Fibroblast of villous mesenchyme (primary cell): Measurements from ENCODE around the gene MIOX. TPM values are rescaled to one million over a fixed set of nuclear protein-coding genes. Genes with fewer than 3 reads are reported as not detected.
"Not testable (repeated sequence)": the region's sequence is repeated elsewhere in the genome, so short reads cannot be mapped to it uniquely, and the experiment has no call there.

Experiments used
- DNase-seq: peaks from one replicate; pipeline ENCODE4 v3.0.0-alpha.2; 2010; ENCODE audit warnings: low read depth
- H3K4me3 ChIP-seq: 2 replicates; pipeline ENCODE4 v1.5.1; 2011; ENCODE audit warnings: low read depth, mild to moderate bottlenecking, low read length
- total RNA-seq: library from RNA; depleted of rRNA; stranded (reverse); fragments of >200 nt; gene quantifications from 2 replicates; pipeline ENCODE4 v1.2.3, GENCODE V29; 2012
- TF ChIP-seq, protein P1 (sequence below): IDR thresholded peaks from 2 replicates; pipeline ENCODE4 v1.5.1; 2012; ENCODE audit warnings: low read depth, mild to moderate bottlenecking, low read length; ENCODE audit not compliant: insufficient read depth

Gene MIOX
- total RNA-seq, 1 donor = not detected

- no peak overlapping the region for H3K4me3 ChIP-seq
- TF ChIP-seq, protein P1, sequence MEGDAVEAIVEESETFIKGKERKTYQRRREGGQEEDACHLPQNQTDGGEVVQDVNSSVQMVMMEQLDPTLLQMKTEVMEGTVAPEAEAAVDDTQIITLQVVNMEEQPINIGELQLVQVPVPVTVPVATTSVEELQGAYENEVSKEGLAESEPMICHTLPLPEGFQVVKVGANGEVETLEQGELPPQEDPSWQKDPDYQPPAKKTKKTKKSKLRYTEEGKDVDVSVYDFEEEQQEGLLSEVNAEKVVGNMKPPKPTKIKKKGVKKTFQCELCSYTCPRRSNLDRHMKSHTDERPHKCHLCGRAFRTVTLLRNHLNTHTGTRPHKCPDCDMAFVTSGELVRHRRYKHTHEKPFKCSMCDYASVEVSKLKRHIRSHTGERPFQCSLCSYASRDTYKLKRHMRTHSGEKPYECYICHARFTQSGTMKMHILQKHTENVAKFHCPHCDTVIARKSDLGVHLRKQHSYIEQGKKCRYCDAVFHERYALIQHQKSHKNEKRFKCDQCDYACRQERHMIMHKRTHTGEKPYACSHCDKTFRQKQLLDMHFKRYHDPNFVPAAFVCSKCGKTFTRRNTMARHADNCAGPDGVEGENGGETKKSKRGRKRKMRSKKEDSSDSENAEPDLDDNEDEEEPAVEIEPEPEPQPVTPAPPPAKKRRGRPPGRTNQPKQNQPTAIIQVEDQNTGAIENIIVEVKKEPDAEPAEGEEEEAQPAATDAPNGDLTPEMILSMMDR = no peak
- no peak for DNase-seq
Observed at GRCh38 chr22:50517495-50518260, 31.0 kb downstream of the MIOX start.

DNA sequence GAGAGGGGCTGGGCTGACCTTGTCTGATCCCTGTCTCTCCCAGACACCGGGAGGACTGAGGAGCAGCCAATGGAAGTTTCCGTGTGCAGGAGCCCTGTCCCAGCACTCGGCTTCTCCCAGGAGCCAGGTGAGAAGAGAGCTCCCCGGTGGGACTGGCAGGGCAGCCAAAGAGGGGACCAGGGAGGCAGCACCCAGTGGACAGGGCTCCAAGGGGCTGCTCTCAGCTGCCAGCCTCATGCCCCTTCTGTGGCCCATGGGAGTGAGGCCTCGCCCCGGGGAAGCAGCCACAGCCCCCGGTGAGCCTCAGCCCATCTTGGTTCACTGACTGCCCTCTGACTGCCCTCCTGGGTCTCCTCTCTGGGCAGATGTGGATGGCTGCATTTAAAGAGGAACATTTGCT, 31.9 kb downstream of the MIOX start:
- no peak for DNase-seq
- no peak overlapping the region for H3K4me3 ChIP-seq
- TF ChIP-seq, protein P1 = no peak

GRCh38 chr22:50519151-50519550, 32.5 kb downstream of the MIOX start:
- no peak overlapping the region for H3K4me3 ChIP-seq
- no peak for DNase-seq
- TF ChIP-seq, protein P1 = no peak

DNA sequence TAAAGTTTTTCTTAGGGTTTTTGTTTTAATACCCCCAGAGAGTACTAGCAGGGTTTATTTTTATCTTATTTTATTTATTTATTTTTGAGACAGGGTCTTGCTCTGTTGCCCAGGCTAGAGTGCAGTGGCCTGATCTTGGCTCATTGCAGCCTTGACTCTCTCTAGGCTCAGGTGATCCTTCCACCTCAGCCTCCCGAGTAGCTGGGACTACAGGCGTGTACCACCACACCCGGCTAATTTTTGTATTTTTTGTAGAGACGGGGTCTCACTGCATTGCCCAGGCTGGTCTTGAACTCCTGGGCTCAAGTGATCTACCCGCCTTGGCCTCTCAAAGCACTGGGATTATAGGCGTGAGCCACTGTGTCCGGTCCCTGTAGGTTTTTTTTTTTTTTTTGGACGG, 33.5 kb downstream of the MIOX start:
- DNase-seq, H3K4me3 ChIP-seq: not testable (repeated sequence)

DNA sequence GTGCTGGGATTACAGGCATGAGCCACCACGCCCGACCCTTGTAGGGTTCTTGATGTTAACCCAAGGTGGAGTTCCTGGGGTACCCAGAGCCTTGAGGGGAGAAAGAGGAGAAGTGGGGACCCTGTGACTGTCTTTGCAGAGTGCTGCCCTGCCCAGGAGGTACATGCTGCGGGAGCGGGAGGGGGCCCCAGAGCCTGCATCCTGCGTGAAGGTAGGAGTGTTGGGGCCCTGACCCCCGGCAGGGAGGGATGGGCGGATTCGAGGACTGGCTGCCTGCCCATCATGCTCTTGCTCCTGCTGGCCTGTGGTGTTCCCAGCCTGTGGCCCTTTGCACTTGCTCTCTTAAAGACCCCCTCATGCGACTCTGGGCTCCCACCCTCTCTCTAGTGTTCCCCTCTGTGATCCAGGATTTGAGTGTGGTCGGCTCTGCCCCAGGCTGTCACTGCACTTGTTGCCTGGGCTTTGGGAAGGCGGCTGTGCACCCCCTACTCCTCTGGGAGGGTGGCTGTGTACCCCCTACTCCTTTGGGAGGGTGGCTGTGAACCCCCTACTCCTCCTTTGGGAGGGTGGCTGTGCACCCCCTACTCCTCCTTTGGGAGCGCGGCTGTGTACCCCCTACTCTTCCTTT, 34.3 kb downstream of the MIOX start:
- TF ChIP-seq, protein P1 = no peak
- no peak overlapping the region for H3K4me3 ChIP-seq
- no peak for DNase-seq

DNA sequence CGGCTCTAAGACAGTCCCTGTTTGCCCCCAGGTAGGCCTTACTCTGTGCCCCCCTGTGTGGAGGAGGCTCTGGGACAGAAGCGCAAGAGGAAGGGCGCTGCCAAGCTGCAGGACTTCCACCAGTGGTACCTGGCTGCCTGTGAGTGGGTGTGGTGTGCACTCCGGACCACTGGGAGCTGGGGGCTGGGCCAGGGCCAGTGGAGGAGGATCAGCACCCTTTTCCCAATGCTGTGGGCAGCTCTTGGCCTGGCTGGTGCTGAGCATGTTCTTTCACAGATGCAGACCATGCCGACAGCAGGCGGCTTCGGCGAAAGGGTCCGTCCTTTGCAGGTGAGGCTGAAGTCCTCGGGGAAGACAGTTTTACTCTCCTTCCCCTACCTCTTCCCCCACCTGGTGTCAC, 35.1 kb downstream of the MIOX start:
- no peak for DNase-seq
- no peak overlapping the region for H3K4me3 ChIP-seq
- TF ChIP-seq, protein P1 = no peak

- TF ChIP-seq, protein P1 = no peak
- no peak for DNase-seq
- no peak overlapping the region for H3K4me3 ChIP-seq
Observed at GRCh38 chr22:50522208-50522805, 35.6 kb downstream of the MIOX start.
